H9 (cell line): ENCODE results near the gene PRAC2. TPM values are rescaled to one million over a fixed set of nuclear protein-coding genes. Genes with fewer than 3 reads are reported as not detected.

ENCODE experiments used
- DNase-seq: peaks from one replicate; pipeline ENCODE4 v3.0.0-alpha.2; 2017
- H2AFZ ChIP-seq: one replicate; pipeline ENCODE4 v1.6.1; 2013; ENCODE audit warnings: mild to moderate bottlenecking, low read length, control low read depth, moderate library complexity
- H2AK5ac ChIP-seq: 2 replicates; pipeline ENCODE4 v1.6.1; 2013; ENCODE audit warnings: low read length, control low read depth, mixed read lengths; ENCODE audit not compliant: insufficient read length
- H2BK120ac ChIP-seq: one replicate; pipeline ENCODE4 v1.6.1; 2013; ENCODE audit warnings: low read depth, mild to moderate bottlenecking, low read length, control low read depth, inconsistent platforms; ENCODE audit not compliant: poor library complexity, severe bottlenecking
- H2BK12ac ChIP-seq: 2 replicates; pipeline ENCODE4 v1.6.1; 2013; ENCODE audit warnings: low read length, control low read depth, mixed read lengths, low read depth; ENCODE audit not compliant: insufficient read length
- H2BK15ac ChIP-seq: 2 replicates; pipeline ENCODE4 v1.6.1; 2013; ENCODE audit warnings: low read depth, low read length, control low read depth
- H2BK20ac ChIP-seq: one replicate; pipeline ENCODE4 v1.6.1; 2013; ENCODE audit warnings: low read depth, mild to moderate bottlenecking, low read length, control low read depth, inconsistent platforms; ENCODE audit not compliant: poor library complexity, severe bottlenecking
- H2BK5ac ChIP-seq: 2 replicates; pipeline ENCODE4 v1.6.1; 2013; ENCODE audit warnings: low read length, control low read depth, mixed read lengths; ENCODE audit not compliant: insufficient read length
- H3K14ac ChIP-seq: 2 replicates; pipeline ENCODE4 v1.6.1; 2013; ENCODE audit warnings: low read length, control low read depth; ENCODE audit not compliant: insufficient read depth
- H3K18ac ChIP-seq: 2 replicates; pipeline ENCODE4 v1.6.1; 2013; ENCODE audit warnings: low read depth, mild to moderate bottlenecking, mixed read lengths, low read length, control low read depth; ENCODE audit not compliant: insufficient read length
- H3K23ac ChIP-seq: 2 replicates; pipeline ENCODE4 v1.6.1; 2013; ENCODE audit warnings: low read length, control low read depth, mixed read lengths, low read depth; ENCODE audit not compliant: insufficient read length
- H3K23me2 ChIP-seq: 2 replicates; pipeline ENCODE4 v1.6.1; 2013; ENCODE audit warnings: low read depth, mild to moderate bottlenecking, mixed read lengths, low read length, control low read depth; ENCODE audit not compliant: insufficient read length, poor library complexity, severe bottlenecking
- H3K27ac ChIP-seq: 2 replicates; pipeline ENCODE4 v1.5.1; 2013; ENCODE audit warnings: low read length, control low read depth, mixed read lengths, low read depth; ENCODE audit not compliant: insufficient read length
- H3K27me3 ChIP-seq: 2 replicates; pipeline ENCODE4 v1.6.1; 2013; ENCODE audit warnings: low read length, control low read depth, inconsistent platforms; ENCODE audit not compliant: insufficient read depth
- H3K4ac ChIP-seq: 2 replicates; pipeline ENCODE4 v1.6.1; 2013; ENCODE audit warnings: low read depth, mild to moderate bottlenecking, control low read depth, inconsistent platforms, low read length, moderate library complexity
- H3K4me1 ChIP-seq: 2 replicates; pipeline ENCODE4 v1.6.1; 2013; ENCODE audit warnings: low read length, control low read depth, inconsistent platforms; ENCODE audit not compliant: insufficient read depth
- H3K4me2 ChIP-seq: 2 replicates; pipeline ENCODE4 v1.6.1; 2013; ENCODE audit warnings: low read length, control low read depth, mixed read lengths; ENCODE audit not compliant: insufficient read length, insufficient read depth
- H3K56ac ChIP-seq: 2 replicates; pipeline ENCODE4 v1.6.1; 2013; ENCODE audit warnings: low read depth, mild to moderate bottlenecking, mixed read lengths, low read length, control low read depth; ENCODE audit not compliant: insufficient read length
- H3K79me1 ChIP-seq: 2 replicates; pipeline ENCODE4 v1.6.1; 2013; ENCODE audit warnings: low read depth, mild to moderate bottlenecking, moderate library complexity, low read length, control low read depth, inconsistent platforms; ENCODE audit not compliant: insufficient read depth, poor library complexity, severe bottlenecking
- H3K79me2 ChIP-seq: 2 replicates; pipeline ENCODE4 v1.6.1; 2013; ENCODE audit warnings: low read length, control low read depth, inconsistent platforms; ENCODE audit not compliant: insufficient read depth
- H3K9ac ChIP-seq: 2 replicates; pipeline ENCODE4 v1.6.1; 2013; ENCODE audit warnings: low read length, control low read depth, mixed read lengths; ENCODE audit not compliant: insufficient read length; ENCODE audit errors: extremely low read depth
- H3K9me3 ChIP-seq: one replicate; pipeline ENCODE4 v1.6.1; 2013; ENCODE audit warnings: low read depth, low read length, inconsistent platforms; ENCODE audit not compliant: control insufficient read depth
- H3T11ph ChIP-seq: one replicate; pipeline ENCODE4 v1.6.1; 2013; ENCODE audit warnings: mild to moderate bottlenecking, low read length, control low read depth, inconsistent platforms
- H4K20me1 ChIP-seq: one replicate; pipeline ENCODE4 v1.6.1; 2013; ENCODE audit not compliant: control insufficient read depth, insufficient read length, insufficient read depth
- H4K5ac ChIP-seq: 2 replicates; pipeline ENCODE4 v1.6.1; 2013; ENCODE audit warnings: low read depth, mild to moderate bottlenecking, mixed read lengths, low read length, control low read depth; ENCODE audit not compliant: insufficient read length
- H4K8ac ChIP-seq: replicated peaks from 2 replicates; pipeline ENCODE4 v1.6.1; 2013; ENCODE audit warnings: low read length, control low read depth, mixed read lengths, low read depth; ENCODE audit not compliant: insufficient read length
- H4K91ac ChIP-seq: 2 replicates; pipeline ENCODE4 v1.6.1; 2013; ENCODE audit warnings: low read depth, mild to moderate bottlenecking, moderate library complexity, mixed read lengths, low read length, control low read depth; ENCODE audit not compliant: insufficient read length
- H3K27ac Mint-ChIP-seq, 3 experiments: 2 replicates in 2 of 3; 3 replicates in 1 of 3; pipeline ENCODE4 v1.8.0; 2020 to 2021; ENCODE audit warnings: mixed read lengths in 3 of 3, mild to moderate bottlenecking in 1 of 3, moderate library complexity in 1 of 3
- H3K27me3 Mint-ChIP-seq: 2 replicates; pipeline ENCODE4 v1.8.0; 2021; ENCODE audit warnings: low read depth, mild to moderate bottlenecking, moderate library complexity, mixed read lengths
- H3K36me3 Mint-ChIP-seq, 3 experiments: 2 replicates in 2 of 3; 3 replicates in 1 of 3; pipeline ENCODE4 v1.8.0; 2020 to 2021; ENCODE audit warnings: low read depth in 3 of 3, mixed read lengths in 3 of 3; ENCODE audit not compliant: insufficient read depth in 1 of 3
- H3K4me1 Mint-ChIP-seq, 2 experiments: 2 replicates each; pipeline ENCODE4 v1.8.0; 2020; ENCODE audit warnings: mixed read lengths in 2 of 2
- H3K4me3 Mint-ChIP-seq, 2 experiments: 2 replicates in 1 of 2; 3 replicates in 1 of 2; pipeline ENCODE4 v1.8.0; 2020 to 2021; ENCODE audit warnings: mild to moderate bottlenecking in 2 of 2, mixed read lengths in 2 of 2, moderate library complexity in 1 of 2
- H3K9me3 Mint-ChIP-seq, 2 experiments: 2 replicates in 1 of 2; 3 replicates in 1 of 2; pipeline ENCODE4 v1.8.0; 2020; ENCODE audit warnings: mild to moderate bottlenecking in 2 of 2, mixed read lengths in 2 of 2, moderate library complexity in 1 of 2
- CTCF ChIP-seq: fragments of 200-600 bp; sonication (generic); conservative IDR thresholded peaks from 3 replicates; pipeline ENCODE4 v1.8.0; 2021; ENCODE audit warnings: antibody characterized with exemption, mild to moderate bottlenecking
- WGBS: extraction: QIAGEN DNeasy Blood & Tissue Kit; methylation state at CpG from one replicate; pipeline ENCODE4 v1.1.7; 2013; ENCODE audit warnings: missing lambda C conversion rate, low lambda C conversion rate, mixed read lengths; ENCODE audit not compliant: insufficient read length; ENCODE audit errors: extremely low coverage; 5-methylcytosine and 5-hydroxymethylcytosine counted together
- total RNA-seq: library from RNA; stranded (reverse); gene quantifications from 2 replicates; pipeline ENCODE4 v1.2.1, GENCODE V29; 2021

The PRAC2 gene
- total RNA-seq, 1 experiment from 2014 or later = not detected

GRCh38 chr17:48730240-48730550 lies 7.2 kb downstream of the PRAC2 start:
- Mint-ChIP-seq H3K9me3 (peaks cover 4 to 11% of the 10 kb centered on the region in 2 experiments; a peak in 3 of 5 replicates), H3K27ac (no peak overlapping the region), H3K4me1 (peaks cover 10 to 19% of the 10 kb centered on the region in 2 experiments), H3K36me3 (peaks cover 0 to 2% (median 0%) of the 10 kb centered on the region in 3 experiments; a peak in 1 of 7 replicates), H3K4me3 (no peak overlapping the region), H3K27me3 (peaks cover 100% of the 10 kb centered on the region)
- H2BK15ac ChIP-seq = no peak overlapping the region
- no peak overlapping the region for H3T11ph ChIP-seq
- WGBS = no CpG with 5 or more reads among the region's 3 CpGs
- H3K27ac ChIP-seq = no peak overlapping the region
- no peak for TF ChIP-seq CTCF
- H3K23ac ChIP-seq = no peak overlapping the region
- H3K9ac ChIP-seq = no peak overlapping the region
- no peak overlapping the region for H2AFZ ChIP-seq
- H3K14ac ChIP-seq = no peak overlapping the region
- no peak overlapping the region for H4K8ac ChIP-seq
- H3K4me1 ChIP-seq = no peaks in the 10 kb centered on the region
- peaks cover 4% of the 10 kb centered on the region for H4K20me1 ChIP-seq
- no peak overlapping the region for H3K4ac ChIP-seq
- H2BK5ac ChIP-seq = no peak overlapping the region
- H2BK120ac ChIP-seq = no peak overlapping the region
- no peak overlapping the region for H3K56ac ChIP-seq
- no peaks in the 10 kb centered on the region for H3K79me1 ChIP-seq
- H2AK5ac ChIP-seq = no peak overlapping the region
- H3K27me3 ChIP-seq = peaks cover 99% of the 10 kb centered on the region
- no peak overlapping the region for H2BK20ac ChIP-seq
- no peak for DNase-seq
- no peak overlapping the region for H2BK12ac ChIP-seq
- no peak overlapping the region for H4K5ac ChIP-seq
- no peak overlapping the region for H3K18ac ChIP-seq
- H3K4me2 ChIP-seq = no peak overlapping the region
- H3K79me2 ChIP-seq = no peaks in the 10 kb centered on the region
- H3K23me2 ChIP-seq = peaks cover 4% of the 10 kb centered on the region
- H4K91ac ChIP-seq = no peak overlapping the region
- no peaks in the 10 kb centered on the region for H3K9me3 ChIP-seq
